H1 (cell line): ENCODE measurements around the gene PTGDS. TPM values are rescaled to one million over a fixed set of nuclear protein-coding genes. Genes with fewer than 3 reads are reported as not detected.

Experiments used
- CTCF ChIA-PET: fragments of 300-600 bp; sonication (Branson Sonifier 250); formaldehyde crosslinking; loops from one replicate; lab custom pipeline; 2021; ENCODE audit not compliant: partially characterized antibody; lab: Charles Lee
- POLR2A ChIA-PET: fragments of 300-600 bp; sonication (Branson Sonifier 250); formaldehyde crosslinking; loops from one replicate; lab custom pipeline; 2021; ENCODE audit warnings: inconsistent platforms; ENCODE audit not compliant: partially characterized antibody; lab: Charles Lee
- DNase-seq, 2 experiments: peaks; one replicate each; pipeline versions ENCODE4 v3.0.0 to v3.0.0-alpha.2; 2010 to 2022; ENCODE audit warnings: low spot score in 2 of 2, low read depth in 1 of 2, mixed read lengths in 1 of 2
- FAIRE-seq: peaks from 2 replicates; lab custom pipeline; 2011; peaks lifted over from hg19 to GRCh38; lab: Jason Lieb, UNC
- H2AFZ ChIP-seq: 2 replicates; pipeline ENCODE4 v1.8.1; 2012; ENCODE audit warnings: low read length, inconsistent platforms
- H2AK5ac ChIP-seq: 2 replicates; pipeline ENCODE4 v1.6.1; 2013; ENCODE audit warnings: low read depth, low read length
- H2BK120ac ChIP-seq: replicated peaks from 2 replicates; pipeline ENCODE3; 2013; ENCODE audit warnings: low read depth, low read length, inconsistent platforms
- H2BK12ac ChIP-seq: 2 replicates; pipeline ENCODE4 v1.6.1; 2013; ENCODE audit warnings: low read depth, low read length
- H2BK15ac ChIP-seq: 2 replicates; pipeline ENCODE4 v1.6.1; 2013; ENCODE audit warnings: low read length
- H2BK20ac ChIP-seq: 2 replicates; pipeline ENCODE4 v1.6.1; 2013; ENCODE audit warnings: low read length
- H2BK5ac ChIP-seq: 2 replicates; pipeline ENCODE4 v1.6.1; 2013; ENCODE audit warnings: low read depth, low read length
- H3K14ac ChIP-seq: 2 replicates; pipeline ENCODE4 v1.6.1; 2013; ENCODE audit warnings: inconsistent platforms; ENCODE audit not compliant: insufficient read length
- H3K18ac ChIP-seq: 2 replicates; pipeline ENCODE4 v1.6.1; 2013; ENCODE audit warnings: low read length; ENCODE audit errors: extremely low read depth
- H3K23ac ChIP-seq: 2 replicates; pipeline ENCODE4 v1.6.1; 2013; ENCODE audit warnings: inconsistent platforms; ENCODE audit not compliant: insufficient read length
- H3K23me2 ChIP-seq: 2 replicates; pipeline ENCODE4 v1.6.1; 2013; ENCODE audit warnings: low read depth, low read length
- H3K27ac ChIP-seq: 2 replicates; pipeline ENCODE4 v1.6.1; 2011; ENCODE audit warnings: low read depth, low read length, inconsistent platforms
- H3K27me3 ChIP-seq, 4 experiments: replicated peaks in 1 of 4; 1 replicate in 1 of 4; 2 replicates in 3 of 4; pipeline versions ENCODE4 v1.6.1 to v1.8.1; 2011 to 2013; ENCODE audit warnings: low read length in 3 of 4, mild to moderate bottlenecking in 3 of 4, inconsistent platforms in 2 of 4, mixed read lengths in 2 of 4, moderate library complexity in 1 of 4; ENCODE audit not compliant: control insufficient read depth in 3 of 4, insufficient read depth in 3 of 4; ENCODE audit errors: extremely low read depth in 1 of 4
- H3K36me3 ChIP-seq, 4 experiments: 2 replicates each; pipeline versions ENCODE4 v1.6.1 to v1.8.1; 2011 to 2013; ENCODE audit warnings: mild to moderate bottlenecking in 4 of 4, low read length in 3 of 4, moderate library complexity in 2 of 4, control low read depth in 1 of 4, inconsistent platforms in 1 of 4; ENCODE audit not compliant: insufficient read depth in 4 of 4, control insufficient read depth in 2 of 4
- H3K4ac ChIP-seq: replicated peaks from 2 replicates; pipeline ENCODE3; 2013; ENCODE audit warnings: low read length, low read depth, mixed read lengths, inconsistent platforms; ENCODE audit not compliant: insufficient read length
- H3K4me1 ChIP-seq, 4 experiments: replicated peaks in 1 of 4; 1 replicate in 1 of 4; 2 replicates in 3 of 4; pipeline versions ENCODE4 v1.6.1 to v1.8.1; 2011 to 2013; ENCODE audit warnings: low read length in 3 of 4, inconsistent platforms in 2 of 4, mixed read lengths in 1 of 4; ENCODE audit not compliant: insufficient read depth in 4 of 4, control insufficient read depth in 3 of 4
- H3K4me2 ChIP-seq, 2 experiments: 2 replicates each; pipeline versions ENCODE4 v1.6.1 to v1.8.1; 2011 to 2013; ENCODE audit warnings: low read depth in 2 of 2, low read length in 2 of 2, control low read depth in 1 of 2, inconsistent platforms in 1 of 2, mild to moderate bottlenecking in 1 of 2; ENCODE audit not compliant: insufficient read depth in 1 of 2
- H3K4me3 ChIP-seq, 4 experiments: fragments of 200-600, 300-600 bp in 1 of 4; sonication (generic), shearing (Covaris generic), sonication (Bioruptor Twin) in 1 of 4; 2 replicates each; pipeline versions ENCODE4 v1.5.1 to v1.8.1; 2011 to 2016; ENCODE audit warnings: low read length in 4 of 4, low read depth in 3 of 4, control low read depth in 2 of 4, inconsistent platforms in 2 of 4, mild to moderate bottlenecking in 2 of 4, mixed read lengths in 1 of 4, moderate library complexity in 1 of 4; ENCODE audit not compliant: insufficient read depth in 2 of 4; ENCODE audit errors: extremely low read depth in 1 of 4
- H3K56ac ChIP-seq: replicated peaks from 2 replicates; pipeline ENCODE3; 2013; ENCODE audit warnings: low read depth, mild to moderate bottlenecking, mixed read lengths, low read length, inconsistent platforms; ENCODE audit not compliant: insufficient read length
- H3K79me1 ChIP-seq: 2 replicates; pipeline ENCODE4 v1.6.1; 2013; ENCODE audit warnings: low read depth, low read length, control low read depth
- H3K79me2 ChIP-seq, 2 experiments: 2 replicates each; pipeline versions ENCODE4 v1.6.1 to v1.8.1; 2012 to 2013; ENCODE audit warnings: low read length in 2 of 2, mild to moderate bottlenecking in 2 of 2, inconsistent platforms in 1 of 2; ENCODE audit not compliant: insufficient read depth in 2 of 2, control insufficient read depth in 1 of 2
- H3K9ac ChIP-seq, 4 experiments: replicated peaks in 1 of 4; 1 replicate in 1 of 4; 2 replicates in 3 of 4; pipeline versions ENCODE4 v1.6.1 to v1.8.1; 2011 to 2013; ENCODE audit warnings: low read depth in 3 of 4, low read length in 3 of 4, control low read depth in 2 of 4, mild to moderate bottlenecking in 2 of 4, moderate library complexity in 2 of 4, inconsistent platforms in 1 of 4; ENCODE audit errors: extremely low read depth in 1 of 4
- H3K9me3 ChIP-seq, 2 experiments: 2 replicates each; pipeline versions ENCODE4 v1.6.1 to v1.8.1; 2012 to 2013; ENCODE audit warnings: mild to moderate bottlenecking in 2 of 2, moderate library complexity in 2 of 2, control low read depth in 1 of 2, inconsistent platforms in 1 of 2, low read depth in 1 of 2, low read length in 1 of 2, mixed read lengths in 1 of 2; ENCODE audit not compliant: insufficient read depth in 2 of 2
- H4K20me1 ChIP-seq, 2 experiments: replicated peaks in 1 of 2; 2 replicates each; pipeline versions ENCODE3 to v1.8.1; 2011 to 2013; ENCODE audit warnings: inconsistent platforms in 2 of 2, low read length in 2 of 2, mild to moderate bottlenecking in 1 of 2; ENCODE audit not compliant: insufficient read depth in 2 of 2, control insufficient read depth in 1 of 2
- H4K5ac ChIP-seq: 2 replicates; pipeline ENCODE4 v1.6.1; 2013; ENCODE audit warnings: low read length, low read depth, mixed read lengths, inconsistent platforms; ENCODE audit not compliant: insufficient read length
- H4K8ac ChIP-seq: 2 replicates; pipeline ENCODE4 v1.8.0; 2013; ENCODE audit warnings: mild to moderate bottlenecking, moderate library complexity, low read length, inconsistent platforms; ENCODE audit not compliant: insufficient read depth; ENCODE audit errors: extremely low read depth
- H4K91ac ChIP-seq: replicated peaks from 2 replicates; pipeline ENCODE3; 2013; ENCODE audit warnings: low read length, mixed read lengths, inconsistent platforms; ENCODE audit not compliant: insufficient read length
- BACH1 ChIP-seq: IDR thresholded peaks from 2 replicates; pipeline ENCODE4 v1.6.1; 2012; ENCODE audit warnings: low read length, improper control_type of control experiment
- CTCF ChIP-seq, 3 experiments: IDR thresholded peaks; 1 replicate in 2 of 3; 2 replicates in 1 of 3; pipeline versions ENCODE4 v1.5.1 to v1.6.1; 2011; ENCODE audit warnings: low read length in 3 of 3, mild to moderate bottlenecking in 3 of 3, inconsistent platforms in 2 of 3, low read depth in 1 of 3, moderate library complexity in 1 of 3; ENCODE audit not compliant: insufficient read depth in 1 of 3; ENCODE audit errors: control extremely low read depth in 1 of 3
- EZH2 ChIP-seq: fragments of 200-600 bp; sonication (generic); IDR thresholded peaks from 2 replicates; pipeline ENCODE4 v1.7.1; 2012; ENCODE audit warnings: low read depth, mild to moderate bottlenecking, moderate library complexity, low read length, inconsistent platforms; ENCODE audit not compliant: severe bottlenecking
- HDAC2 ChIP-seq, 2 experiments: fragments of 300-600 bp in 1 of 2; sonication (generic) in 1 of 2; IDR thresholded peaks; 2 replicates each; pipeline ENCODE4 v1.6.1; 2011 to 2012; ENCODE audit warnings: low read depth in 2 of 2, low read length in 2 of 2, mild to moderate bottlenecking in 2 of 2, moderate library complexity in 2 of 2, borderline replicate concordance in 1 of 2, inconsistent platforms in 1 of 2
- JUND ChIP-seq: IDR thresholded peaks from 2 replicates; pipeline ENCODE4 v1.6.1; 2011; ENCODE audit warnings: mild to moderate bottlenecking, improper control_type of control experiment, low read length
- KDM5A ChIP-seq: fragments of 200-600 bp; IDR thresholded peaks from 2 replicates; pipeline ENCODE4 v1.7.1; 2012; ENCODE audit warnings: mild to moderate bottlenecking, low read length, inconsistent platforms, mixed read lengths
- POLR2A ChIP-seq, 2 experiments: IDR thresholded peaks; 1 replicate in 1 of 2; 2 replicates in 1 of 2; pipeline ENCODE4 v1.6.1; 2011; ENCODE audit warnings: low read depth in 2 of 2, low read length in 2 of 2, mild to moderate bottlenecking in 2 of 2; ENCODE audit errors: control extremely low read depth in 1 of 2
- RAD21 ChIP-seq, 2 experiments: IDR thresholded peaks in 1 of 2; conservative IDR thresholded peaks in 1 of 2; 2 replicates each; pipeline ENCODE4 v1.6.1; 2011; ENCODE audit warnings: low read depth in 2 of 2, low read length in 2 of 2, improper control_type of control experiment in 1 of 2, inconsistent platforms in 1 of 2, mild to moderate bottlenecking in 1 of 2, moderate library complexity in 1 of 2
- SIX5 ChIP-seq: IDR thresholded peaks from 2 replicates; pipeline ENCODE4 v1.6.1; 2011; ENCODE audit warnings: mild to moderate bottlenecking, low read depth, low read length
- SP4 ChIP-seq: IDR thresholded peaks from 2 replicates; pipeline ENCODE4 v1.6.1; 2012; ENCODE audit warnings: low read length, inconsistent platforms
- WGBS, 2 experiments: shearing (Covaris generic) in 1 of 2; methylation state at CpG; one replicate each; pipeline versions ENCODE4 v1.1.6 to v1.1.7; 2013 to 2015; ENCODE audit warnings: low lambda C conversion rate in 2 of 2, mixed read lengths in 2 of 2, inconsistent platforms in 1 of 2, low coverage in 1 of 2, missing lambda C conversion rate in 1 of 2; ENCODE audit not compliant: insufficient replicate concordance in 2 of 2, insufficient coverage in 1 of 2, insufficient read length in 1 of 2; ENCODE audit errors: extremely low coverage in 1 of 2, missing lambda C conversion rate in 1 of 2; 5-methylcytosine and 5-hydroxymethylcytosine counted together
- polyA plus RNA-seq, 7 experiments: library from polyadenylated mRNA; depleted of rRNA in 3 of 7; stranded (reverse) in 5 of 7; unstranded in 2 of 7; fragments of >200 nt in 5 of 7; fragments of 200-250 nt in 2 of 7; gene quantifications; 1 replicate in 5 of 7; 2 replicates in 1 of 7; 4 replicates in 1 of 7; pipeline versions ENCODE4 v1.2.1 to v1.2.3, GENCODE V29; 2011 to 2013; ENCODE audit warnings: missing spikeins in 2 of 7, mixed read lengths in 2 of 7
- total RNA-seq: library from RNA; stranded (reverse); fragmentation: NEBNext Ultra II Directional; extraction: Animal tissue kit (Norgen Biotek cat#: 25700); gene quantifications from 2 replicates; pipeline ENCODE4 v1.2.1, GENCODE V29; 2021

PTGDS gene
- total and polyA plus RNA-seq, 2 of the 8 experiments (the other 6 are each of a cell fraction or from before 2014, with no cell fraction given), result 1.7 to 2.3 TPM

DNA sequence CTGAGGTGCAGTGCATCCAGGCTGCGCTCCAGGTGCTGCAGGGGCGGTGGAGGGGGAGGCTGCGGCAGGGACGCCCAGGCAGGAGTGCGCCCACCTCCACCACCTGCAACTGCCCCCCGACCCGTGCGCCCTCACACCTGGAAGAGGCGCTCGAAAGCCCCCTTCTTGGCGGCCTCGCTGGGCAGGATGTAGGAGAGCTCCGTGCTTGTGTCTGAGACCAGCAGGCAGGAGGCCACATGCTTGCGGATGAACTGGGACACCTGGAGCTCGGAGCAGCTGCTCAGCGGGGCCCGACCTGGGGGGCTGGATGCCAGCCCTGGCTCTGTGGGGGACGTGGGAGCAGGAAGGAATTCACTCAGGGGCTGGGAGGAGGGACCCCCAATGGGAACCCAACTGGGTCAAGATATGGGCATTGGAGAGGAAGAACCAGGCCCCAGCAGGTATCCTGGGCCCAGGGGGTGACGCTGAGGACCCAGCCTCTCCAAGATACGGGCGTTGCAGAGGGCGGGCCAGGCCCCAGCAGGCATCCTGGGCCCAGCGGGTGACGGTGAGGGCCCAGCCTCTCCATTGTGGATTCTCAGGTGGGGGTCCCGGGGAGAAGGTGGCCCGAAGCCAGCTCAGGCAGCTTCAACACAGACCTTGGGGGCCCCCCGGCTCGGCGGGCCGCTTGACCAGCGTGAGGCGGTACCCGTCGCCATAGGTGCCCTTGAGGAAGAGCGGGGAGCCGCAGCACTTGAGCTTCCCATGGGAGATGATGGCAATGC lies 37.7 kb downstream of the PTGDS start:
- H2BK12ac ChIP-seq, result no peak overlapping the region
- no peak overlapping the region for H2BK120ac ChIP-seq
- H3K23me2 ChIP-seq, result no peaks in the 10 kb centered on the region; the same call in 1 of the 2 replicates
- no peak overlapping the region for H3K4me3 ChIP-seq
- H3K56ac ChIP-seq, result no peak overlapping the region
- peaks cover 0 to 27% of the 10 kb centered on the region in 2 experiments; a peak in 2 of 4 replicates for H3K9me3 ChIP-seq
- H3K4ac ChIP-seq, result no peak overlapping the region
- no peaks in the 10 kb centered on the region; a peak in 1 of 7 replicates for H3K27me3 ChIP-seq
- H2BK20ac ChIP-seq, result no peak overlapping the region
- H2AFZ ChIP-seq, result no peak overlapping the region
- ChIA-PET POLR2A (no interaction called here), CTCF (interaction anchor here (1.0 to 2.8 kb wide), 7 partner anchors 10 to 67 kb away, joined by 3 to 11 read pairs (median 5); no protein-coding TSS in a partner anchor)
- 92% methylated on average over 36 of the region's 36 CpGs; no CpG with 5 or more reads in 1 of the 2 experiments for WGBS, 2 experiments
- no peak overlapping the region for H4K8ac ChIP-seq
- no peak overlapping the region for H2BK5ac ChIP-seq
- H3K4me2 ChIP-seq, result no peak overlapping the region
- H3K79me1 ChIP-seq, result no peaks in the 10 kb centered on the region
- H3K79me2 ChIP-seq, result no peaks in the 10 kb centered on the region
- H3K4me1 ChIP-seq, result peaks cover 0 to 7% (median under 1%) of the 10 kb centered on the region in 4 experiments; a peak in 2 of 7 replicates
- no peak overlapping the region for H3K23ac ChIP-seq
- H3K9ac ChIP-seq, result no peak overlapping the region
- no peak overlapping the region for H4K5ac ChIP-seq
- no peak overlapping the region for H3K14ac ChIP-seq
- H3K18ac ChIP-seq, result no peak overlapping the region
- H3K27ac ChIP-seq, result no peak overlapping the region
- DNase-seq, result no peak
- FAIRE-seq, result no peak
- H4K20me1 ChIP-seq, result no peaks in the 10 kb centered on the region
- no peak overlapping the region for H2BK15ac ChIP-seq
- peaks cover 0 to 13% (median 0%) of the 10 kb centered on the region in 4 experiments; a peak in 1 of 8 replicates for H3K36me3 ChIP-seq
- no peak overlapping the region for H4K91ac ChIP-seq
- H2AK5ac ChIP-seq, result no peak overlapping the region
- TF ChIP-seq RAD21 (IDR thresholded peaks at IDR 0.05 in 1 of 2, conservative IDR thresholded peaks at IDR 0.05 in 1 of 2; ENCODE audit: low read depth in 2 of 2, low read length in 2 of 2), result no peak
- TF ChIP-seq KDM5A, result no peak
- no peak for TF ChIP-seq EZH2
- TF ChIP-seq JUND, result no peak
- TF ChIP-seq SP4, result no peak
- no peak for TF ChIP-seq HDAC2 (IDR thresholded peaks at IDR 0.05; ENCODE audit: borderline replicate concordance in 1 of 2, low read depth in 2 of 2, low read length in 2 of 2)
- no peak for TF ChIP-seq POLR2A (IDR thresholded peaks at IDR 0.05; ENCODE audit: control extremely low read depth in 1 of 2, low read depth in 2 of 2, low read length in 2 of 2)
- TF ChIP-seq CTCF (IDR thresholded peaks at IDR 0.05; ENCODE audit: control extremely low read depth in 1 of 3, insufficient read depth in 1 of 3, low read depth in 1 of 3, low read length in 3 of 3), result no peak
- no peak for TF ChIP-seq SIX5
- no peak for TF ChIP-seq BACH1
